OCI-M1 (cell line): ENCODE measurements around the gene DPPA3.
"Not testable (repeated sequence)": the region's sequence is repeated elsewhere in the genome, so short reads cannot be mapped to it uniquely, and the experiment has no call there.

Experiments
- DNase-seq: peaks from one replicate; lab custom pipeline; 2025; lab: John Stamatoyannopoulos, UW

DPPA3 gene

GRCh38 chr12:7711133-7711532, at the start of gene DPPA3:
Gene DPPA3, plus strand, starts transcription at chr12:7711433. Its CDS starts 138 bp downstream, at chr12:7711571.
- no peak for DNase-seq

- DNase-seq = no peak
Observed at GRCh38 chr12:7661741-7662140, 49.5 kb upstream of the DPPA3 start.

GRCh38 chr12:7666595-7666994, 44.6 kb upstream of the DPPA3 start:
- DNase-seq = no peak

- peak; percentile 70 for DNase-seq
Observed at GRCh38 chr12:7667125-7667524, 44.1 kb upstream of the DPPA3 start.

GRCh38 chr12:7668171-7668570, 43.1 kb upstream of the DPPA3 start:
- no peak for DNase-seq

- DNase-seq = not testable (repeated sequence)
Observed at GRCh38 chr12:7675455-7675854, 35.8 kb upstream of the DPPA3 start.

GRCh38 chr12:7677432-7677888, 33.8 kb upstream of the DPPA3 start:
- peak; percentile 96 for DNase-seq

GRCh38 chr12:7678744-7679143, 32.5 kb upstream of the DPPA3 start:
- no peak for DNase-seq

- no peak for DNase-seq
Observed at GRCh38 chr12:7679251-7680045, 31.8 kb upstream of the DPPA3 start.

- DNase-seq = no peak
Observed at GRCh38 chr12:7681535-7681934, 29.7 kb upstream of the DPPA3 start.

- DNase-seq = peak; percentile 57
Observed at GRCh38 chr12:7693793-7694192, 17.4 kb upstream of the DPPA3 start.

- no peak for DNase-seq
Observed at GRCh38 chr12:7694556-7695236, 16.5 kb upstream of the DPPA3 start.

- no peak for DNase-seq
Observed at GRCh38 chr12:7695237-7695560, 16.0 kb upstream of the DPPA3 start.

- peak; percentile 56 for DNase-seq
Observed at GRCh38 chr12:7695566-7696197, 15.6 kb upstream of the DPPA3 start, which contains the start of gene GDF3. Gene GDF3, minus strand, starts transcription at chr12:7695775. Its CDS starts 47 bp downstream, at chr12:7695728.

GRCh38 chr12:7705846-7706245, 5.4 kb upstream of the DPPA3 start:
- DNase-seq = no peak

GRCh38 chr12:7709969-7710675, 1.1 kb upstream of the DPPA3 start:
- DNase-seq = no peak

- DNase-seq = no peak
Observed at GRCh38 chr12:7712841-7713442, 1.7 kb downstream of the DPPA3 start.

- DNase-seq = peak; percentile 79
Observed at GRCh38 chr12:7716381-7716780, 5.1 kb downstream of the DPPA3 start.

GRCh38 chr12:7719946-7720730, 8.9 kb downstream of the DPPA3 start:
- DNase-seq = no peak

GRCh38 chr12:7723926-7724325, 12.7 kb downstream of the DPPA3 start:
- no peak for DNase-seq

GRCh38 chr12:7729746-7730145, 18.5 kb downstream of the DPPA3 start:
- DNase-seq = no peak
